Measurements from ENCODE around the gene DUSP12. TPM values are rescaled to one million over a fixed set of nuclear protein-coding genes. Genes with fewer than 3 reads are reported as not detected.

DUSP12 gene
- total and polyA plus RNA-seq, 2 donors (not counting 1 experiment from before 2014, with no cell fraction given) = 29.5 to 41.9 TPM

GRCh38 chr1:161720956-161721737 is 28.4 kb upstream of the DUSP12 start, which contains the start of gene FCRLB:
Gene FCRLB (plus strand): TSS chr1:161721544. CDS start chr1:161722673, 1,129 bp downstream.
- intact Hi-C loops (cut with micrococcal nuclease) = no loop called here
- ATAC-seq (ENCODE audit: low read depth) = no peak
- WGBS (ENCODE audit: insufficient coverage) = 71% methylated on average over 2 of the region's 4 CpGs
- no peaks in the 10 kb centered on the region for H3K27me3 Mint-ChIP-seq
- H3K27me3 ChIP-seq (replicated peaks in 1 of 4; ENCODE audit: control extremely low read depth in 1 of 4, control insufficient read depth in 3 of 4, insufficient read depth in 4 of 4, low read length in 3 of 4) = peaks cover 0 to 7% (median 0%) of the 10 kb centered on the region in 4 experiments
- H3K9me3 Mint-ChIP-seq (ENCODE audit: insufficient read depth) = no peaks in the 10 kb centered on the region
- no peak within 1 kb of the TSS for H3K4me3 ChIP-seq (ENCODE audit: control extremely low read depth in 1 of 5, extremely low read depth in 1 of 5, insufficient read depth in 1 of 5, low read depth in 2 of 5, low read length in 4 of 5)
- peaks cover 50 to 61% of the 10 kb centered on the region in 2 donors for H3K4me1 ChIP-seq (ENCODE audit: control insufficient read depth in 2 of 2, insufficient read depth in 2 of 2, low read length in 2 of 2)
- TF ChIP-seq EZH2 (IDR thresholded peaks at IDR 0.05; ENCODE audit: borderline replicate concordance, insufficient read depth, low read depth, low read length, poor library complexity, severe bottlenecking) = no peak
- TF ChIP-seq CTCF (IDR thresholded peaks at IDR 0.05) = no peak
- peaks cover 64% of the 10 kb centered on the region for H3K4me1 Mint-ChIP-seq
- no peak within 1 kb of the TSS for H2AFZ ChIP-seq (ENCODE audit: insufficient read depth, low read depth, low read length, poor library complexity, severe bottlenecking)
- H3K4me3 Mint-ChIP-seq = no peak within 1 kb of the TSS
- POLR2A ChIA-PET = interaction anchor here (1.6 to 2.1 kb wide), 2 partner anchors 9 to 14 kb away, joined by 4 to 10 read pairs; partner anchors contain the start of gene FCRLA
- H3K9me3 ChIP-seq (ENCODE audit: control extremely low read depth in 1 of 3, control insufficient read depth in 2 of 3, insufficient read depth in 1 of 3, low read length in 2 of 3) = no peaks in the 10 kb centered on the region
- H3K79me2 ChIP-seq (ENCODE audit: control insufficient read depth, insufficient read depth, low read length) = no peaks in the 10 kb centered on the region
- no peaks in the 10 kb centered on the region for H4K20me1 ChIP-seq (ENCODE audit: control insufficient read depth, insufficient read depth, low read length, poor library complexity, severe bottlenecking)
- no peaks in the 10 kb centered on the region for H3K36me3 ChIP-seq (replicated peaks in 1 of 2; ENCODE audit: control extremely low read depth in 1 of 2, control insufficient read depth in 1 of 2, extremely low read depth in 1 of 2, insufficient read depth in 2 of 2, low read length in 1 of 2)
- no peak within 1 kb of the TSS for H3K27ac ChIP-seq (ENCODE audit: low read length in 2 of 2)
- no peak for DNase-seq
- no peak within 1 kb of the TSS for H3K9ac ChIP-seq (ENCODE audit: low read length)
- H3K27ac Mint-ChIP-seq = no peak within 1 kb of the TSS
- CTCF ChIA-PET = interaction anchor here (1.3 to 2.0 kb wide), 2 partner anchors 13 to 16 kb away, joined by 4 to 5 read pairs; no protein-coding TSS in a partner anchor
- no peak within 1 kb of the TSS for H3K4me2 ChIP-seq (replicated peaks; ENCODE audit: low read depth, low read length, poor library complexity, severe bottlenecking)

All from B cell (primary cell).